Body of pancreas (tissue), 4 donors: ENCODE measurements around the gene KCNIP4. TPM values are rescaled to one million over a fixed set of nuclear protein-coding genes. Genes with fewer than 3 reads are reported as not detected.

Source experiments
- ATAC-seq: fragments of 150-250 bp; one replicate; pipeline ENCODE4 v1.9.1; 2016
- DNase-seq, 4 donors: peaks; one replicate each; pipeline ENCODE4 v3.0.0-alpha.2; 2019
- H3K27ac ChIP-seq, 4 donors: fragments of 200-600 bp; sonication (generic); 1 replicate in 3 of 4; 2 replicates in 1 of 4; pipeline versions ENCODE4 v1.5.1 to v1.6.1; 2016 to 2019; ENCODE audit warnings: mild to moderate bottlenecking in 1 of 4, mixed read lengths in 1 of 4, moderate library complexity in 1 of 4
- H3K27me3 ChIP-seq, 2 donors: fragments of 200-600 bp; sonication (generic); one replicate each; pipeline ENCODE4 v1.6.0; 2016; ENCODE audit warnings: mild to moderate bottlenecking in 1 of 2
- H3K36me3 ChIP-seq, 2 donors: fragments of 200-600 bp; sonication (generic); replicated peaks in 1 of 2; 2 replicates each; pipeline ENCODE4 v1.5.1; 2016; ENCODE audit warnings: low read depth in 2 of 2; ENCODE audit not compliant: insufficient read depth in 1 of 2
- H3K4me1 ChIP-seq: fragments of 200-600 bp; sonication (generic); one replicate; pipeline ENCODE4 v1.6.0; 2016
- H3K4me3 ChIP-seq, 2 donors: fragments of 200-600 bp; sonication (generic); 1 replicate in 1 of 2; 2 replicates in 1 of 2; pipeline ENCODE4 v1.5.1; 2016 to 2019
- H3K9me3 ChIP-seq, 3 donors: fragments of 200-600 bp; sonication (generic); 1 replicate in 2 of 3; 2 replicates in 1 of 3; pipeline ENCODE4 v1.5.1; 2016
- POLR2A ChIP-seq, 3 donors: fragments of 450-650 bp; IDR thresholded peaks; one replicate each; pipeline ENCODE4 v1.6.1; 2016; ENCODE audit warnings: antibody characterized with exemption in 3 of 3, mild to moderate bottlenecking in 2 of 3
- WGBS, 2 donors: methylation state at CpG; one replicate each; pipeline ENCODE4 v1.1.5; 2017; 5-methylcytosine and 5-hydroxymethylcytosine counted together
- intact Hi-C: fragments of 100-400 bp; cut with DNase I; formaldehyde crosslinking; loops from one replicate; pipeline ENCODE4 v1.15.1; 2023
- total RNA-seq, 2 donors: library from RNA; depleted of rRNA; stranded (reverse); fragments of >200 nt; gene quantifications; one replicate each; pipeline ENCODE4 v1.1.0, GENCODE V29; 2016
- TF ChIP-seq, protein P1 (sequence below), 7 experiments: fragments of 450-650 bp in 4 of 7; fragments of 200-600 bp in 3 of 7; sonication (generic) in 3 of 7; IDR thresholded peaks; one replicate each; pipeline ENCODE4 v1.5.1; 2016 to 2019; ENCODE audit warnings: antibody characterized with exemption in 7 of 7

KCNIP4 gene
- total RNA-seq, 2 donors from 2014 or later = not detected

DNA sequence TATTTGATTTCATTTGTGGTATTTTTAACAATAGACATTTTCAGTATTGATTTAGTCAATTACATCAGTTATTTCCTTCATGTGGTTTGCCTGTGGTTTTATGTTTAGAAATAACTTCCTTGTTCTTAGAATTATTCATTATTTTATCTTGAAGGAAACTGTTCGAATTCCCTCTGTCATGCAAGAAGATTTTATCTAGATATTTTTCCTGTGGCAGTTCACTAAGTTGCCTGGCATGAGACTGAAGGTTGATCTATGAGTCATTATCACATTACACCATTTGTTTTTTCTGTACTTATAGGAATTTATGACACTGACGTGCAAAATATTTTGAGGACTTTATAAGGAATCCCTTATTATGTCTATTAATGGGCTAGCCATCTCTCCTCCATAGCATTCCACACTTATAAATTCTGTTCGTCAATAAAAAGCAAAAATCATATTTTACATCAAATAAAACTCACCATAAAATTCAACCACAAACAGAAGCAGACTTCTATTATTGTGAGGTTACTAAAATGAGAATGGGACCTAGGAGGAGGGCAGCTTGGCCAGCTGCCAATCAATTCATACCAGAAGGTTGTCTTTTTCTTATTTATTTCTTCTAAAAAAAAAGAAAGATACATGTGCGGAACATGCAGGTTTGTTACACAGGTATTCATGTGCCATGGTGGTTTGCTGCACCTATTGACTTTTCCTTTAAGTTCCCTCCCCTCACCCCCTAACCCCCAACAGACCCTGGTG lies 179.0 kb downstream of the KCNIP4 start:
- ATAC-seq (no peak), DNase-seq (no peak)
- H3K36me3 ChIP-seq = no peaks in the 10 kb centered on the region
- H3K27ac ChIP-seq = no peak overlapping the region
- H3K4me3 ChIP-seq = no peak overlapping the region
- H3K9me3 ChIP-seq = no peaks in the 10 kb centered on the region
- no peaks in the 10 kb centered on the region for H3K4me1 ChIP-seq
- WGBS, 2 donors = 36 to 39% methylated on average over 4 of the region's 4 CpGs
- TF ChIP-seq POLR2A (IDR thresholded peaks at IDR 0.05) = no peak
- TF ChIP-seq, protein P1, sequence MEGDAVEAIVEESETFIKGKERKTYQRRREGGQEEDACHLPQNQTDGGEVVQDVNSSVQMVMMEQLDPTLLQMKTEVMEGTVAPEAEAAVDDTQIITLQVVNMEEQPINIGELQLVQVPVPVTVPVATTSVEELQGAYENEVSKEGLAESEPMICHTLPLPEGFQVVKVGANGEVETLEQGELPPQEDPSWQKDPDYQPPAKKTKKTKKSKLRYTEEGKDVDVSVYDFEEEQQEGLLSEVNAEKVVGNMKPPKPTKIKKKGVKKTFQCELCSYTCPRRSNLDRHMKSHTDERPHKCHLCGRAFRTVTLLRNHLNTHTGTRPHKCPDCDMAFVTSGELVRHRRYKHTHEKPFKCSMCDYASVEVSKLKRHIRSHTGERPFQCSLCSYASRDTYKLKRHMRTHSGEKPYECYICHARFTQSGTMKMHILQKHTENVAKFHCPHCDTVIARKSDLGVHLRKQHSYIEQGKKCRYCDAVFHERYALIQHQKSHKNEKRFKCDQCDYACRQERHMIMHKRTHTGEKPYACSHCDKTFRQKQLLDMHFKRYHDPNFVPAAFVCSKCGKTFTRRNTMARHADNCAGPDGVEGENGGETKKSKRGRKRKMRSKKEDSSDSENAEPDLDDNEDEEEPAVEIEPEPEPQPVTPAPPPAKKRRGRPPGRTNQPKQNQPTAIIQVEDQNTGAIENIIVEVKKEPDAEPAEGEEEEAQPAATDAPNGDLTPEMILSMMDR (IDR thresholded peaks at IDR 0.05) = no peak
- intact Hi-C loops = no loop called here
- no peaks in the 10 kb centered on the region for H3K27me3 ChIP-seq

DNA sequence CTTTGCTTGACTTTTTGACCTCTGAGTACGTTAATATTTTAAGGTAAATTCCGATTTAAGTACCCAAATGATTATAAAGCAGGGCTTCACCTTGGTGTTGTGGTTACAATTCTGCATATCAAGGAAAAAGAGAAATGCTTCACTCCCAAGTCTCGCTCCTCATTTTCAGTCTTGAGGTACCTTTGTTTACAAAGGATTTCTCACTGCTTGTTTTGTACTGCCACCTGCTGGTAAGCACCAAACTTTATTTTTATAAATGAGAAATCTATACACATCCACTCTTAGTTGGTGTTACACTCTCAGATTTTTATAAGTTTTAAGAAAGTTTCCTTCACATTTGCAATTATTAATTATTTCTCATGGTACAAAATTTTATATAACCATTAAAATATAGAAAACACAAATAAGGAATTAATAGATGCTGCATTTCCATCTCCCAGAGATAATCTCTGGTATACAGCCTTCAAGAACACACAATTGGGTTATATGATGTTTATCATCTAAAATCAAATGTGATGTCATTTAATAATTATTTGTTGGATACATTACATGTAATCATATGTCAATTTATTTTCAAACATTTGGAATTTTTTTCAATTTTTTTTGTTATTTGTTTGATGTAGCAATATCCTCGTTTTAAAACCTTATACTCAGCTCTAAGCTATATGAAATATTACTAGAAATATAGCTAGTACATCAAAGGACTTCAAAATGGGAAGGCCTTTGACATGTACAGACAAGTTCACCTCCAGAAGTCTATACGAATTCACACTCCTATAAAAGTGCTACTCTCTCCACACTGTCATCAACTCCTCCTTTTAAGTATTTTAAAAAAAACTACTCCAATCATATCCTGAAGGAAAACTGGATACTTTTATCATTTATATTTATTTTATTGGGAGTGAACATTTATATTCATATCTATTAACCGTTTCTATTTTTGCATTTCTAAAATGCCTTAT lies 179.9 kb downstream of the KCNIP4 start:
- no peak for TF ChIP-seq POLR2A (IDR thresholded peaks at IDR 0.05)
- TF ChIP-seq, protein P1 (IDR thresholded peaks at IDR 0.05) = peak; percentile 58 to 69 (median 65)
- ATAC-seq (peak; percentile 60), DNase-seq (peak in 1 of 4 donors; percentile 8)
- intact Hi-C loops = no loop called here
- no peaks in the 10 kb centered on the region for H3K27me3 ChIP-seq
- WGBS, 2 donors = 14 to 16% methylated on average over 6 of the region's 6 CpGs
- no peak overlapping the region for H3K4me3 ChIP-seq
- no peaks in the 10 kb centered on the region for H3K36me3 ChIP-seq
- H3K4me1 ChIP-seq = no peaks in the 10 kb centered on the region
- no peaks in the 10 kb centered on the region for H3K9me3 ChIP-seq
- H3K27ac ChIP-seq = no peak overlapping the region

DNA sequence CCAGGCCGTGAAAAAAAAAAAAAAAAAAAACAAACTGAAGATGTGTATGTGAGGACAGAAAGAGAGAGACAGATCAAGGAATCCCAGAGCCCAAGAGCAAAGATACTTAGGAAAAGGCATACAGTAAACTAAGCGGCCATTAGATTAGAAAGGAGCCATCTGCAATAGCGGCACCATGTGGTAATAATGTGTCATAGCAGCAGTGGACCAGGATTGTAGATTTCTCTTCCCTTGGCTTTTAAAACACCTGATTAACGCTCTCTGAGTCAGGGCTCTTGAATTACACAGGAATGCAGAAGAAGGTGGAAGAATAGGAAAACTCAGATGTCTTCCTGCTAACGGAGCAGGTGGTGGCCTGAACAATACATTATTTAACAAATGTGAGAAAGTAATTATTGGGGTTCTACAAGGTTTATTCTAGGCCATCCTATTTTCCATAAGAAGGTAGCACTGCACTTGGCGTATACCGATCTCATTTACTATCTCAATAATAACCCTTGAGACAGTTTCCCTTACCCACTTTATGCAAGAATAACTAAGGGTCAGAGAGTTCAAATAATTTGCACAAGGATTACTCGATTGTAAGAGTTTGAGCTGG lies 182.7 kb downstream of the KCNIP4 start:
- WGBS, 2 donors = 26 to 30% methylated on average over 8 of the region's 8 CpGs
- Histone ChIP-seq H3K27ac (no peak overlapping the region), H3K4me1 (no peaks in the 10 kb centered on the region), H3K4me3 (no peak overlapping the region), H3K27me3 (no peaks in the 10 kb centered on the region), H3K36me3 (no peaks in the 10 kb centered on the region), H3K9me3 (no peaks in the 10 kb centered on the region)
- no peak for TF ChIP-seq POLR2A (IDR thresholded peaks at IDR 0.05)
- TF ChIP-seq, protein P1 (IDR thresholded peaks at IDR 0.05) = peak; percentile 52 to 84 (median 78)
- intact Hi-C loops = no loop called here
- DNase-seq (peak; percentile 31 to 56 (median 37)), ATAC-seq (peak; percentile 71)

DNA sequence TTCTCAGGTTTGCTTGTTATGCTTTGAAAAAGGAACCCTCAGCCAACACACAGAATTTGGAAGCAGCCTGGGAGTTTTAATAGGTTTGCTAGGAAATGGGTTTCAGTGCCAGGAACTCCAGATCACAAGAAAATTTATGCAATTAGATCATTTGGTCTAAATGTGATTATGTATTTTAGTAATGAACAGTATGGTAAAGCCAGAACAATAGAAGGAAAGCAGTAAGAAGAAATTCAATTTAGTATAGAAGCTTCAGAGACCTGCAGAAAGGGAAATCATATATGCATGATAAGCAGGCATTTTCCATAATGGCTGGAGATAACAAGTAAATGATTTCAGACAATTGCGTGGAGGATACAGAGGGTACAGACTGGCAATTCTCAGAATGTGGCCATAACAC lies 184.7 kb downstream of the KCNIP4 start:
- Histone ChIP-seq H3K27me3 (no peaks in the 10 kb centered on the region), H3K9me3 (no peaks in the 10 kb centered on the region), H3K4me3 (no peak overlapping the region), H3K36me3 (no peaks in the 10 kb centered on the region), H3K4me1 (no peaks in the 10 kb centered on the region), H3K27ac (no peak overlapping the region)
- ATAC-seq = no peak
- intact Hi-C loops = no loop called here
- no peak for TF ChIP-seq POLR2A (IDR thresholded peaks at IDR 0.05)
- DNase-seq = no peak
- 42 to 53% methylated on average over 1 of the region's 1 CpG for WGBS, 2 donors

DNA sequence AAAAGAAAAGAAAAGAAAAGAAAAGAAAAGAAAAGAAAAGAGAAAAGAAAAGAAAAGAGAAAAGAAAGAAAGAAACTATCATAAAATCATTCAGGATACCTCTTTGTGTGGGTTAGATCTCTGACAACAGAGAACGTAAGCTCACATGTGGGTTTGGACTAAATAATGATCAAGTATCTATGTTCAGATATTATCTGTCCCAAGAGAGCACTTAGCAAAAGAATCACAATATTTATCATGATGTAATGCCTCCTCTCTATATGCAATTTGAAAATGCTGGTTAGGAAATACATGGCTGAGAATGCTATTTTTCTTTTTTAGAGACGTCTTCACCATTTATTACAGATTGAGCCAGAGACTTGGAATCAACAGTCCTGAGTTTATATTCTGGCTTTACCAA lies 191.3 kb downstream of the KCNIP4 start:
- no peak for DNase-seq
- Histone ChIP-seq H3K36me3 (no peaks in the 10 kb centered on the region), H3K27me3 (no peaks in the 10 kb centered on the region), H3K27ac (no peak overlapping the region), H3K4me3 (no peak overlapping the region), H3K4me1 (no peaks in the 10 kb centered on the region), H3K9me3 (no peaks in the 10 kb centered on the region)
- no peak for ATAC-seq
- TF ChIP-seq, protein P1 (IDR thresholded peaks at IDR 0.05) = no peak
- TF ChIP-seq POLR2A (IDR thresholded peaks at IDR 0.05) = no peak
- intact Hi-C loops = no loop called here
- WGBS, 2 donors = 28 to 44% methylated on average over 2 of the region's 2 CpGs
